GM19043 (cell line): ENCODE data around the gene KCNT2.

Experiments used
- ATAC-seq: cut with Tn5 transposase; IDR thresholded peaks from one replicate; pipeline ENCODE4 v1.9.1; 2021; ENCODE audit warnings: low read depth; ENCODE audit not compliant: unreplicated experiment

The KCNT2 gene

DNA sequence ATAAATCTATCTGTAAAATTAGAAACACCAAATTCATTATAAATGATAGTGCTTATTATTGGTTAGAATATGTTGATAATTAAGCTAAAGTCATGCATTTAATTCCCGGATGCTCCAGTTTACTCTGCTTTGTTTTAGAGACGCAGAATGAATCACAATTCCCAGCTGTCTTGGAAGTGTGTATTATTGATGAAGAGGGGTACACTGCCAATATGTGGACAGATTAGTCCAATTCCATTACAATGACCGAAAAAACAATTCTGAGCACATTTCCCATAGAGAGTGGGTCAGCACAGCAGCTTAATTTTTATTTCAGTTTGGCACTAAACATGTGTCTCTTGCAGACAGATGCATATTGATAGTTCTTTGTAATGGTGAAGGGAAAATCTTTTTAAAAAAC lies 146.7 kb downstream of the KCNT2 start:
- ATAC-seq, result no peak

DNA sequence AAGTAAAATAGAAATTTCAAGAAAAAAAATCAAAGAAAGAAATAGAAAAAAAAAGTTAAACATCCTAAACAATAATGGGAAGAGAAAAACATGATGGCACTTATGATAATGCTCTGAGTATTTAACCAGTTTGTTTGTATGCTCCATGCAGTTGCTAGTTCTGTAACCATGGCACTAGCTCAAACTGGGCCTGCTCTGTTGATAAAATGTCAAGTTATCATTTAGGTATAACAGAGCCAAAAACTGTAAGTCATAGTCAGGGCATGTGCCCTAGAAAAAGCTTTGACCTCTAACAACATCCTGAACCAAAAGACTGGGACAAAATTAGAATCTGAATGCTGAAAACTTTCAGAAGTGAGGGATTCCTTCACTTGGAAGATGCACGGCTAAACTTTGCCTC lies 148.9 kb downstream of the KCNT2 start:
- no peak for ATAC-seq

DNA sequence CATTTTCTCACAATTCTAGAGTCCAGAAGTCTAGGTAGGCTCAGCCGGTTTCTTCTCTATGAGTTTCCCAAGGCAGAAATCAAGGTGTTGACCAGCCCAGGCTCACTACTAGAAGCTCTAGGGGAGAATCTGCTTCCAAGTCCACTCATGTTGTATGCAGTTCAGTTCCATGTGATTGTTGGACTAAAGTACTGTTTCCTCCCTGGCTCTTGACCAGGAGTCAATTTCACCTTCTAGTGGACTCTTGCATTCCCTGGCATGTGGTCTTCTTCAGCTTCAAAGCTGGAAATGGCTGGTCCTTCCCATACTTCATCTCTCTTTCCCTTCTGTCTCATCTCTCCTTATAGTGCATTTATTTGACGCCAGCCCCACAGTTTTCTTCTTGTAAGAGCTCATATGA lies 153.4 kb downstream of the KCNT2 start:
- no peak for ATAC-seq

DNA sequence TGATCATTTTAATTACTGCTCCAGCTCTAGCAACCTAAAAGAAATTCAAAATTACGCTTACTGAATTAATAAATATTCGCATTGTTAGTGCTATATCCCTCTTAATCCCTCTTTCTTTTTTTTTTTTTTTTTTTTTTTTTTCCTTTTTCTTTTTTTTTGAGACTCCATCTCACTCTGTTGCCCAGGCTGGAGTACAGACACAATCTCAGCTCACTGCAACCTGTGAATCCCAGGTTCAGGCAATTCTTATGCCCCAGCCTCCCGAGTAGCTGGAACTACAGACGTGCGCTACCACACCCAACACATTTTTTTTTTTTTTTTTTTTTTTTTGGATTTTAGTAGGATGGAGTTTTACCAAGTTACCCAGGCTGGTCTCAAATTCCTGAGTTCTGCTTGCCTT lies 157.1 kb downstream of the KCNT2 start:
- ATAC-seq, result no peak

DNA sequence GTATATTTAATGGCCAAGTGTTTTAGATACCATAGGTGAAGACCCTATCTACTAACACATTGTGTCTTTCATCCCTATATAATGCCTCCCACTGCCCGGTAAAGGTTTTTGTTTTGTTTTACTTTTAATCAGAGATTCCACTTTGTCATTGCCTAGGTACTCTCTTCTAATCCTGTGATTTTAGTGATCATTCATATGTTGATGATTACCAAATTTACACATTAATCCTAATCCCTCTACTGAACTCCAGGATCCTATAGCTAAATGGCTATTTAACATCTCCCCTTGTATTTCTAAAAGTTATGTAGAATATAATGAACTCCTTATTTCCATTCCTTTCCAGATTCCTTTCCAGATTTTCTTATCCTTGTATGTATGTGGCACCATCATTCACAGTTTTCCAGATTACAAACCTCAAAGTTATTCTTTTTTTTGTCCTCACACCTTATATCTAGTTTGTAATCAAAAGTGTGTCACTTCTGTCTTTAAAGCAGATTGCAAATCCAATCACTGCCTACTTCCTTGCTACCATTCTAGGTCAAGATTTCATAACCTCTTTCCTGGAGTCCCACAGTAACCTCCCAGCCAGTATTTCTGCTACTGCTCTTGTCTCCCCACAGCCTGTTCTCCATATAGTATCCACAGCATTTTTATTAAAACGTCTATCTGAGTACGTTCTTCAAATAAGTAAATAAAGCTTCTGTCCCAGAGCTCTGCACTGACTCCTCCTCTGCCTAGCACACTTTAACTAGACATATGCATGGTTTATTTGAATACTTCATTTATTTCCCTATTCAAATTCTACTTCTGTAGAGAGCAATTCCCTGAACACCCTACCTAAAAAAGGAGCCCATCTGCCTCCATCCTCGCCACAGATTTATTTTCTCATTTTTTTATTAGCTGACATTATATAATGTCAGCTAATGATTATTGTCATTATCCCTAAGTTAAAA lies 157.8 kb downstream of the KCNT2 start:
- ATAC-seq, result no peak

DNA sequence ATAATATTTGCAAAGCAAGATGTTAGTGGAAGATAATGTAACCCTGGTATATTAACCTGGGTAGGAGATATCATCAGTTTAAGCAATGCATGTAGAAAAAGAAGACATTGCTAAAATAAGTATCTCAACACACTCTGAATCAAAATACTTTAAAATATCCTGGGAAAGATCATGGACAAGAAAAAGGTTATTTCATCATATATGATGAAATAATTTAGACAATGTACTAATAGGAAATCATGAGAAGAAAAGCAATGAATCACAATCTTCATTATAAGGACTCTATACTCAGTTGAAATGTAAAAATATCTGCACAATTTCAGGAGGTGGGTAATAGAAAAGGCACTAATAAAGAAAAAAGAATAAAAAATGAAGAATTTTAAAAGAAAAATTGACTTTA lies 158.8 kb downstream of the KCNT2 start:
- ATAC-seq, result no peak

DNA sequence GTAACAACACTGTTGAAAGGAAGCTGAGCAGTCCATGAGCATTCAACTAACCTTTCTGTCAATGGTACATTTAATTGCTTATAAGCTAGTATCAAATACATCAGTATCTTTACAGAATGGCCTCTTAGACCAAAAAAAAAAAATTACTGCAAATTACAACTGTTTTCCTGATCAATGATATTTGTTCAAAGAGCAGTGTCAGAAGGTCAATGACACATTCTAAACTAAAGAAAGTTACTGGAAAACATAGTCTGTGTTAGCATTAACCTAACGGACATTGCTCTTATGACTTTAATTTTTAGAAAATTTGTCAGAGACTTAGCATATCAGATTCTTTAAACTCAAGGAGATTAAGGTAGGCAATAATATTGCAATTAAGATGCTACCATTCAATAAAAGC lies 162.5 kb downstream of the KCNT2 start:
- no peak for ATAC-seq

DNA sequence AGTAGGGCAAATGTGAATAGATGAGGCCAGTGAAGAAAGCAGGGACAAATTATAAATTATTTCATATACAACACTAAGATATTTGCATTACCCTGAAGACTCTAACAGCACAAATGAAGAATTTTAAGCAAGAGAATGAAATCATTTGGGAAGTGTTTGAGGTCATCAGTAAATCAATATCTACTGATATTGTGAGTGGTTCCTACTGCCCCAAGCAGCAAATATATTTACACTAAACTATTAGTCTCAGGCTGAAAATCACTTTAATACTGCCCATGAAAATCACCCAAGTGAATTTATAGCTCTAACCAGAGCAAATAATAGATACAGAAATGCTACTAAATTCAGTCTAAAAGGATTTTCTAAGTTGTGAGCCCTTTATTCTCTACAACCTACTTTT lies 163.6 kb downstream of the KCNT2 start:
- ATAC-seq, result no peak

DNA sequence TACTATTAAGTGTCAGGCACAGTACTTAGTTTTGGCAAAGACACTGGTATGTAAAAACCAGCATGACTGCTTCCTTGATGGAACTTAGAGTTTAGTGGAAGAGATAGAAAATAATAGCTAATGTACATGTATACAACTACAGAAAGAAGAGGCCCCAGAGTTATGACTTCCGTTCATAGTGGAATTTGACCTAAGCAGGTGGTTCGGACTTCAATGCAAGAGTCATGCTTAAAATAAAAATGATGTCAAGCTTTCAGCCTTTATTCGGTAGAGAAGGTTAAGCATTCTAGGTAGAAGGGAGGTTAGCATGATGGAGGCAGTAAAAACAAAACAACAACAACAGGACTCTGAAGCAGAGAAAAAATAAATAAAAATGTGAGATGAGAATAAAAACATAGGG lies 165.9 kb downstream of the KCNT2 start:
- no peak for ATAC-seq

DNA sequence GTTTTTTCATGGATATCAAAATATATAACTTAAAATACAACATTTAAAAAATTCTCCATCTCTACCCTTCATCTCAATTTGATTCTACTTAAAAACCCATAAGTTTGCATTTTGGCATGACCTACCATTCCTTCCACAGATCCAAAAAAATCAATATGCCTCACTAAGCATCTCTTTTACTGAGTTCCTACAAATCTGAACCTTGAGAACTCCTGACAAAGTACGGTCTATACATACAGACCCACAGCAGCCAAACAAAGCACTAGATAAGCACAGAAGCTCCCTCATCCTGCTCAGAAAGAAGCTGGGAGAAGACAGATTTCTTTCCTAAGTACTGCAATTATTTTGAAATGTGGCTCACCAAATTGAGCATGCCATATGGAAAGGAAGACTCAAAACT lies 167.5 kb downstream of the KCNT2 start:
- ATAC-seq, result no peak

DNA sequence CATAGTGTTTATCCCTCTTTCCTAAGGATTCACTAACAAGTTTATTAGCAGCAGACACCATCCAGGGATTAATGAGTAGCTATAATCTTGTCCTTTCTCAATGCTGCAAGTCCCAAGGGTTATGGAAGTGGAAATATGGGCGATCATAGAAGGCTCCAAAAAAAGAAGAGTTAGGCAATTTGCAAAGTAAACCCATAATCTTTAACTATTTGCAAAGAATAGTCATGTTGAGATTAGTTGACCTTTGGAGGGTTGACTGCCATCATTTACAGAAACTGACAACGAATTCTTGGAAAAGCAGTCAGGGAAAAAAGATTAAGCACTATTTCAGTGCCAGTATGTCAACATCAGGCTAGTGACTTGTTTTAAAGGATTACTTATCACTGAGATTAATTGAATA lies 169.9 kb downstream of the KCNT2 start:
- ATAC-seq, result no peak

DNA sequence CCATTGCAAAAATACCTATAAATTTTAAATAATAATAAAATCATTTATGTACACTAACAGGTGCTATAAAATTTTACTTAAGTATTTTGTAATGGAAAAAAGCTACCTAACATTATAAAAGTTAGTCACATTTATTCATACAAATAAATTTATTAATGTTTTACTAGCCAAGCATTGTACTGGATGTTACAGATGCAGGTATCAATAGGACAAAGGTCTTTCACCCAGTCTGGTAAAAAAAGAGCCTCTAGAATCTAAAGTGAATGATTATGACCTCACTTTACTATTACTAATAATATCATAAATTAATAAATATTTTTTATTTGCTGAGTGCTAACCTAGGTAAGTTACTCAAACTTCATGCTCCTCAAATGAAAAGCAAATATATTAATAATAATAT lies 170.6 kb downstream of the KCNT2 start:
- no peak for ATAC-seq

DNA sequence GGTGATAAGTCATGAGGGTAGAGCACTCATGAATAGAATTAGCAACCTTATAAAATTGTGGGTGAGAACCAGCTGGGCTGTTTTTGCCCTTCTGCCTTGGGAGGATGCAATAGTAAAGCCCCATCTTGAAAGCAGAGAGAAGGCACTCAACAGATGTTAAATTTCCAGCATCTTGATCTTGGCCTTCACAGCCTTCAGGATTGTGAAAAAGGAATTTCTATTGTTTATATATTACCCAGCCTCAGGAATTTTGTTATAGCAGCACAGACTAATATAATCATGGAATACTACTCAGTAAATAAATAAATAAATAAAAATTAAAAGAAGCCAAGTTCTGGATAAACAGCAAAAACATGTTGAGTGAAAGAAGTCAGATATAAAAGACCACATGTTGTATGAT lies 175.2 kb downstream of the KCNT2 start:
- no peak for ATAC-seq

DNA sequence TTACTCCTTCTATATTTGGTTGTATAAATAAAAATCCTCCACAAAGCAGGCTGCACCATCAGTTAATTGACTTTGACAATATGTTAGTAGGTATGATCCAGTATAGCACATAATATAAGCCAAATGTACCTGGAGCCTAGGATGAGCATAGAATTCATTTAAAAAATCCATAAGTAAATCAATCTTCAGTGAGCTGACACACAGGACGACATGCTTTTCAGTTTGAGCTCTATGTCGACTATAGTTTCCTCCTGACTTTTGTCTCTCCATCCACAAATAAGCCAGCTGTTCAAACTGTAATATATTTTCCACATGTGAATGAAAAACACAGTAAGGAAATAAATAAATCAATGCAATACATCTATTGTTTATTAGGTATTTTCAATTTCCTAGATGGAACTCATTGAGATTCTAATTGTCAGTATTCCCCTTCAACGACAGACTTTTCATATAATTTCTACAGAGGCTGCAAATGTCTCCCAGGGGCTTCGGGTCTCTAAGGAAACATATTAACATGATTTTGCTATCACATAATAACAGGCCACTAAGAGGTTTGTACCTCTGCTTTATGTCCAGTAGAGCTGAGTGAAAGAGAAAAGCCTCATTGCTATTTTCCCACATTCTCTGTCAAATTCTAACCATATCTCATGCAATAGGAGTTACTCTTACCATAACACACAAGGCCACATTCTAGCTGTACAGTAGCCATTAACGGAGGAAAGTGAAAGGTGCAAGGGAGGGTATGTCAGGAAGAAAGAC lies 180.1 kb downstream of the KCNT2 start:
- ATAC-seq, result no peak

DNA sequence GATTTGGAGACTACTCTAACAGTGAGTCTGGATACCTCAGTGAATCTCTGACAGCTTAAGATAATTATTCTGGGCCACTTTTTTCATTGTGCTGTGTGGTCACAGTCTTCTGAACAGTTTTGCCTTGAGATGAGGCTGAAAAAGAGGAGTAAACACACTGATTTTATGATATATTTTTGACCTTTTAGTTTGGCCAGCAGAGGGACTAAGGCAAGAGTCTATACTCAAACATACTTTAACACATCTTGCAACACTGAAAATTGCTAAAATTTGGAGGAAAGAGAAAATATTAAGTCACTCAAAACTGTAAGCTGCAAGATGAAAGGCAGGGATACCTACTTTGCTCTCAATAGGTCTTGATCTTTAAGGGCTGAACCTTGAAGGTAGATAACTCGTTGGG lies 182.7 kb downstream of the KCNT2 start:
- ATAC-seq, result no peak

DNA sequence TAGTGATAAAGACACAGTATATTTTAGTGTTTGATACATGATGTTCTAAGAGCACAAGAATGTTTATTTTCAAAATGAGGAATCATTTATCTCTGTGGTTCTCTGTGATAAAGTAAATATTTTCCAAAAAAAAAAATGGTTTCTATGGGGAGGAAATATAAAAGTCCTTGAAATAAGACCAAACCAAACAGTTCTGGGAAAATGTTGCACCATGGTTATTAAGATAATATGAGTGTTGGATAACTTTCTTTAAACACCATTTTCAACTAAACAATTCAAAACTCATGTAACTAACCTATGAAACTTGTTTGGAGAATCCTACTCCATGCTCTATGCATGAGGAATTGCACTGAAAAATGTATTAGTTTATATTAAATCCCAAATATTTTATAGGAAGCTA lies 184.6 kb downstream of the KCNT2 start:
- ATAC-seq, result no peak

DNA sequence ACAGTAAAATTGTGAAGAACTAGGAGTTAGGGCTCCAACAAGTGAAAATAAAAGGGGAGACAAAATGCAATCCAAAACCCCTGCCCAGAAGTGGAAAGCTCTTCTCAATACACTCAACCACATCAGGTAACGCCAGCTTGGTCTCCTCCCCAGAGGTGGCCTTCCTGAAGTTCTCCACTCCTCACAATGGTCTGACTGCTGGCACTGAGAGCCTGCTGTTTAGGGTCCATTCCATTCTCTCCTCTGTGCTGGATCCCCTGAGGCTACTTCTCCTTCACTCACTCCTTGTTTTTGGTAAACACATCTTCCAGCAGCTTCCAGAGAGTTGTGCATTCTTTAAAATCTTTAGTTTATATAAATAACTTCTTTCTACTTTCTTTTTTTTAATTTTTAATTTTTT lies 189.5 kb downstream of the KCNT2 start:
- no peak for ATAC-seq

DNA sequence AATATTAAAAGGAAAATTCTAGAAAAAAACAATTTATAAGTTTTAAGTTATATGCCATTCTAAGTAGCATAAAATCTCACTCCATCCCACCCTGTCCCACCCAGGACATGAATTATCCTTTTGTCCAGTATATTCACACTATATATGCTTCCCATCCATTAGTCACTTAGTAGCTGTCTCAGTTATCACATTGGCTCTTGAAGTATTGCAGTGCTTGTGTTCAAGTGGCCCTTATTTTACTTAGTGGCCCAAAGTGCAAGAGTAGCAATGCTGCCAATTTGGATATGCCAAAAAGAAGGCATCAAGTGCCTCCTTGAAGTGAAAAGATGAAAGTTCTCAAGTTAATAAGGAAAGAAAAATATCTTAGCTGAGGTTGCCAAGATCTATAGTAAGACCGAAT lies 192.3 kb downstream of the KCNT2 start:
- ATAC-seq, result no peak

DNA sequence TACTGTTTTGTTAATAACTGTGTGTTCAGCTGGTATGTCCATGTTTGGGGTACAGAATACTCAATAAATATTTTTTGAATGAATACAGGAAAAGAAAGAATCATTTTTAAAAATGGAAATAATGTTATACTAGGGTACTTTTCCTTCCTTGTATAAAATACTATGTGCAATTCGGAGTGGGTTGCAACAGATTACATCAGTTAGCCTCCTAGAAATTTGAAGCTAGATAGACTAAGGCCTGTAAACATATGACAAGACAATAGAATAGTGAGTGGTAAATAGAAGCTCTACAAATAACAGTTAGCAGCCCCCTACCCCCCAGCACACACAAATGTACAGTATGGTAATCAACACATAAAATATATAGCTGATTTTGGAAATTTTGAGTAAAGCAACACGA lies 195.9 kb downstream of the KCNT2 start:
- no peak for ATAC-seq

DNA sequence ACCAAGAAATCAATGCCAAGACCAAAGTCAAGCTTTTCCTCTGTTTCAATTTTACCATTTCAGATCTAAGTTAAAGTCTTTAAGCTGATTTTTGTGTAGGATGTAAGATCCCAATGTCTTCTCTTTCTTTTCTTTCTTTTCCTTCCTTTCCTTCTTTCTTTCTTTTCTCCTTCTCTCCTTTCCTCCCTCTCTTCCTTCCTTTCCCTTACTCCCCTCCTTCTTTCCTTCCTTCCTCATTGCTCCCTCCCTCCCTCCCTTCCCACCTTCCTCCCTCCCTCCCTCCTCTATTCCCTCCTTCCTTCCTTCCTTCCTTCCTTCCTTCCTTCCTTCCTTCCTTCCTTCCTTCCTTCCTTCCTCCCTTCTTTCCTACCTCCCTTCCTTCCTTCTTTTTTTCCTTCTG lies 197.5 kb downstream of the KCNT2 start:
- ATAC-seq, result no peak

DNA sequence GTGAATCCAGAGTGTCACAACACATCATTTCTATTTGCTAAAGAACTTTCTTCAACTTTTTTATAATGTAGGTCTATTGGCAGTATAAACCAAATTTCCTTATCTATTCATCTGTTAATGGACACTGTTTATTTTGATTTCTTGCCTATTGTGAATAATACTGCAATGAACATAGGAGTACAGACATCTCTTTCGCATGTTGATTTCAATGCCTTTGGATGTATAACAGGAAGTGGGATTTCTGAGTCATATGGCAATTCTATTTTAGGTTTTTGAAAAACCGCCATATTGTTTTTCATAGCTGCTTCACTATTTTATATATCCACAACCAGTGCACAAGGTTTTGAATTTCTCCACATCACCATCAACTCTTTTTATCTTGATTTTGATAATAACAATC lies 198.7 kb downstream of the KCNT2 start:
- no peak for ATAC-seq
